HepG2 (cell line): Measurements from ENCODE around the gene INSIG2. TPM values are rescaled to one million over a fixed set of nuclear protein-coding genes. Genes with fewer than 3 reads are reported as not detected.

ENCODE experiments used
- CCDC6 ChIP-seq: sonication (generic); formaldehyde crosslinking; IDR thresholded peaks from 2 replicates; pipeline ENCODE4 v1.8.1; 2022; ENCODE audit warnings: mild to moderate bottlenecking, missing genetic modification reagents, moderate library complexity
- DMAP1 ChIP-seq: IDR thresholded peaks from 2 replicates; pipeline ENCODE4 v1.6.1; 2016
- HOXA7 ChIP-seq: sonication (generic); formaldehyde crosslinking; IDR thresholded peaks from 2 replicates; pipeline ENCODE4 v1.8.1; 2022; ENCODE audit warnings: mild to moderate bottlenecking, missing genetic modification reagents, moderate library complexity
- LCORL ChIP-seq, 2 experiments: fragments of 450-650 bp in 1 of 2; sonication (generic) in 1 of 2; formaldehyde crosslinking in 1 of 2; IDR thresholded peaks; 2 replicates each; pipeline versions ENCODE4 v1.5.0 to v1.6.1; 2017 to 2020; ENCODE audit warnings: antibody characterized with exemption in 1 of 2, missing genetic modification reagents in 1 of 2
- MAZ ChIP-seq, 2 experiments: sonication (generic) in 1 of 2; formaldehyde crosslinking in 1 of 2; IDR thresholded peaks; 2 replicates each; pipeline versions ENCODE4 v1.5.0 to v1.6.1; 2012 to 2020; ENCODE audit warnings: low read depth in 2 of 2, mild to moderate bottlenecking in 2 of 2, borderline replicate concordance in 1 of 2, improper control_type of control experiment in 1 of 2, low read length in 1 of 2, missing genetic modification reagents in 1 of 2, moderate library complexity in 1 of 2
- NFKBIZ ChIP-seq: IDR thresholded peaks from 2 replicates; pipeline ENCODE4 v1.6.1; 2018; ENCODE audit warnings: missing genetic modification reagents, missing compliant biosample characterization
- PAF1 ChIP-seq: IDR thresholded peaks from 2 replicates; pipeline ENCODE4 v1.6.1; 2016; ENCODE audit warnings: missing genetic modification reagents, missing compliant biosample characterization
- RFXANK ChIP-seq: IDR thresholded peaks from 2 replicates; pipeline ENCODE4 v1.6.1; 2016
- SAP130 ChIP-seq: IDR thresholded peaks from 2 replicates; pipeline ENCODE4 v1.6.1; 2016; ENCODE audit warnings: low read depth
- SOX13 ChIP-seq, 3 experiments: fragments of 450-650 bp in 1 of 3; sonication (generic) in 1 of 3; formaldehyde crosslinking in 1 of 3; IDR thresholded peaks in 2 of 3; conservative IDR thresholded peaks in 1 of 3; 2 replicates each; pipeline versions ENCODE4 v1.5.0 to v1.6.1; 2016 to 2020; ENCODE audit warnings: antibody characterized with exemption in 1 of 3, mild to moderate bottlenecking in 1 of 3, missing compliant biosample characterization in 1 of 3, missing genetic modification reagents in 1 of 3, moderate library complexity in 1 of 3
- TAF1 ChIP-seq: sonication (generic); formaldehyde crosslinking; IDR thresholded peaks from 2 replicates; pipeline ENCODE4 v1.4.0; 2020; ENCODE audit warnings: missing genetic modification reagents
- ZBTB21 ChIP-seq: sonication (generic); formaldehyde crosslinking; IDR thresholded peaks from 2 replicates; pipeline ENCODE4 v1.4.0; 2020; ENCODE audit warnings: missing genetic modification reagents
- ZNF143 ChIP-seq: sonication (generic); formaldehyde crosslinking; IDR thresholded peaks from 2 replicates; pipeline ENCODE4 v1.4.0; 2020; ENCODE audit warnings: missing genetic modification reagents
- ZNF577 ChIP-seq: sonication (generic); formaldehyde crosslinking; IDR thresholded peaks from 2 replicates; pipeline ENCODE4 v1.4.0; 2020; ENCODE audit warnings: mild to moderate bottlenecking, low read depth, missing genetic modification reagents, borderline replicate concordance
- ZNF660 ChIP-seq: sonication (generic); formaldehyde crosslinking; IDR thresholded peaks from 2 replicates; pipeline ENCODE4 v1.5.1; 2020; ENCODE audit warnings: mild to moderate bottlenecking, low read depth, missing genetic modification reagents, borderline replicate concordance
- ZNF737 ChIP-seq: sonication (generic); formaldehyde crosslinking; IDR thresholded peaks from 2 replicates; pipeline ENCODE4 v1.5.0; 2020; ENCODE audit warnings: missing genetic modification reagents, mild to moderate bottlenecking, borderline replicate concordance
- ZNF816 ChIP-seq: sonication (generic); formaldehyde crosslinking; IDR thresholded peaks from 2 replicates; pipeline ENCODE4 v1.8.0; 2022; ENCODE audit warnings: missing genetic modification reagents, mild to moderate bottlenecking, borderline replicate concordance
- ZSCAN21 ChIP-seq: sonication (generic); formaldehyde crosslinking; IDR thresholded peaks from 2 replicates; pipeline ENCODE4 v1.8.0; 2022; ENCODE audit warnings: mild to moderate bottlenecking, missing genetic modification reagents, moderate library complexity, borderline replicate concordance
- polyA plus RNA-seq, 8 experiments: library from polyadenylated mRNA; depleted of rRNA in 3 of 8; stranded (reverse) in 7 of 8; unstranded in 1 of 8; fragments of >200 nt; fragmentation: Illumina TruSeq in 4 of 8; extraction: Trizol in 4 of 8; gene quantifications; 2 replicates each; pipeline versions ENCODE4 v1.2.1 to v1.2.3, GENCODE V29; 2011 to 2016; ENCODE audit warnings: low read depth in 4 of 8, missing spikeins in 1 of 8, mixed read lengths in 1 of 8; ENCODE audit not compliant: insufficient read depth in 1 of 8
- total RNA-seq, 5 experiments: library from RNA; depleted of rRNA; stranded (reverse); fragments of >200 nt; fragmentation: Illumina TruSeq; extraction: Trizol; gene quantifications; 2 replicates each; pipeline ENCODE4 v1.2.3, GENCODE V29; 2016; ENCODE audit warnings: low read depth in 1 of 5
- TF ChIP-seq, protein P1 (sequence below): sonication (generic); formaldehyde crosslinking; conservative IDR thresholded peaks from 2 replicates; pipeline ENCODE4 v1.4.0; 2020; ENCODE audit warnings: mild to moderate bottlenecking, missing genetic modification reagents, moderate library complexity
- TF ChIP-seq, protein P2 (sequence below): sonication (generic); formaldehyde crosslinking; IDR thresholded peaks from 2 replicates; pipeline ENCODE4 v1.8.1; 2023; ENCODE audit warnings: missing genetic modification reagents, inconsistent platforms, borderline replicate concordance
- TF ChIP-seq, protein P3 (sequence below): sonication (generic); formaldehyde crosslinking; IDR thresholded peaks from 2 replicates; pipeline ENCODE4 v1.4.0; 2020; ENCODE audit warnings: missing genetic modification reagents

The INSIG2 gene
- total and polyA plus RNA-seq, 2 of the 13 experiments (the other 11 are each of a cell fraction or from before 2014, with no cell fraction given), result 73.5 to 481 TPM

DNA sequence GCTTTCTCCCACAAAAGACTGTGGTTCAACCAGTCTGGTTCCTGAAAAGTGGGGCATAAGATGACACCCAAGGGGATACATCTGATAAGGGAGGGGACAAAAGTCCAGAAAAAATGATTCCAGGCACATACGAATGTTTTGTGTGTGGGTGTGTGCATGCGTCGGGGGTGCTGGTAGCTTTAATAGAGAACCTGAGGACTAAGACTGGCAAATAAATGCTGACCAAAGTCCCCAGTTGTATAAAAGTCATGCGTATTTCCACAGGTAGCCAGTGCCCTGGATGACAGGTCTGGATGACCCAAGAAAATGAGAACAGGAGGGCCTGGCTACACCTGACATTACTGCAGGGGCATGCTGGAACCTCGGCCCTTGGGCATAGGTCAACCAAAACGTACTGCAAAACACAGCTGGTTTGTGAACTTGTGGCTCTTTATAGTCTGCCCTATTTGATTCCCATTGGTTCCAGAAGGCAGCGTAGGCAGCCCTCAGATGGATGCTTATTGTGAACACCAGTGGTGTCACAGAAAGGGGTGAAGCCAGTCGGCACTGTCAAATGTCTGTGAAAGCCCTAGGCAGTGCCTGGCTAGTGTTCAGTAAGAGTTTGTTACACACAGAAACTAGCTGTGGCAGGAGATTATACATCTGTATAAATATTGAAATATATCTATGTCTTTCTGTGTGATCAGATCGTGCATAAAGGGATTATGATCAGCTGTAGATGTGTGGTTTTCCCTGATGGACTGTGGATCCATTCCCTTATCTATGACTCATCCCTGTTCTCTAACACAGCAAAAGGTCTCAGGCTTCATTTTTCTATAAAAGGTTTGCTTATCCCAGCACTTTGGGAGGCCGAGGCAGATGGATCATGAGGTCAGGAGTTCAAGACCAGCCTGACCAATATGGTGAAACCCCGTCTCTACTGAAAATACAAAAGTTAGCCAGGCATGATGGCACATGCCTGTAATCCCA, 58.3 kb downstream of the INSIG2 start (continued):
- TF ChIP-seq MAZ (IDR thresholded peaks at IDR 0.05; ENCODE audit: borderline replicate concordance, low read depth, low read length) (no peak), MAZ (CRISPR knock-in tag; IDR thresholded peaks at IDR 0.05; ENCODE audit: low read depth) (no peak), RFXANK (CRISPR knock-in tag) (no peak), TAF1 (CRISPR knock-in tag) (no peak), ZNF577 (CRISPR knock-in tag) (no peak), DMAP1 (CRISPR knock-in tag) (no peak), ZNF143 (CRISPR knock-in tag) (no peak), ZNF737 (CRISPR knock-in tag) (no peak), ZSCAN21 (CRISPR knock-in tag) (no peak), PAF1 (no peak), NFKBIZ (CRISPR knock-in tag) (no peak), ZNF660 (CRISPR knock-in tag) (no peak), HOXA7 (CRISPR knock-in tag) (no peak), CCDC6 (CRISPR knock-in tag) (peak; percentile 35; the same call in 1 of the 2 replicates), ZNF816 (CRISPR knock-in tag) (no peak), ZBTB21 (no peak), SOX13 (IDR thresholded peaks at IDR 0.05) (no peak), SOX13 (CRISPR knock-in tag; conservative IDR thresholded peaks at IDR 0.05 in 1 of 2, IDR thresholded peaks at IDR 0.05 in 1 of 2) (no peak), SAP130 (CRISPR knock-in tag) (peak; percentile 29; the same call in 1 of the 2 replicates), LCORL (IDR thresholded peaks at IDR 0.05) (no peak), LCORL (CRISPR knock-in tag; IDR thresholded peaks at IDR 0.05) (peak; percentile 75)
- TF ChIP-seq, protein P1, sequence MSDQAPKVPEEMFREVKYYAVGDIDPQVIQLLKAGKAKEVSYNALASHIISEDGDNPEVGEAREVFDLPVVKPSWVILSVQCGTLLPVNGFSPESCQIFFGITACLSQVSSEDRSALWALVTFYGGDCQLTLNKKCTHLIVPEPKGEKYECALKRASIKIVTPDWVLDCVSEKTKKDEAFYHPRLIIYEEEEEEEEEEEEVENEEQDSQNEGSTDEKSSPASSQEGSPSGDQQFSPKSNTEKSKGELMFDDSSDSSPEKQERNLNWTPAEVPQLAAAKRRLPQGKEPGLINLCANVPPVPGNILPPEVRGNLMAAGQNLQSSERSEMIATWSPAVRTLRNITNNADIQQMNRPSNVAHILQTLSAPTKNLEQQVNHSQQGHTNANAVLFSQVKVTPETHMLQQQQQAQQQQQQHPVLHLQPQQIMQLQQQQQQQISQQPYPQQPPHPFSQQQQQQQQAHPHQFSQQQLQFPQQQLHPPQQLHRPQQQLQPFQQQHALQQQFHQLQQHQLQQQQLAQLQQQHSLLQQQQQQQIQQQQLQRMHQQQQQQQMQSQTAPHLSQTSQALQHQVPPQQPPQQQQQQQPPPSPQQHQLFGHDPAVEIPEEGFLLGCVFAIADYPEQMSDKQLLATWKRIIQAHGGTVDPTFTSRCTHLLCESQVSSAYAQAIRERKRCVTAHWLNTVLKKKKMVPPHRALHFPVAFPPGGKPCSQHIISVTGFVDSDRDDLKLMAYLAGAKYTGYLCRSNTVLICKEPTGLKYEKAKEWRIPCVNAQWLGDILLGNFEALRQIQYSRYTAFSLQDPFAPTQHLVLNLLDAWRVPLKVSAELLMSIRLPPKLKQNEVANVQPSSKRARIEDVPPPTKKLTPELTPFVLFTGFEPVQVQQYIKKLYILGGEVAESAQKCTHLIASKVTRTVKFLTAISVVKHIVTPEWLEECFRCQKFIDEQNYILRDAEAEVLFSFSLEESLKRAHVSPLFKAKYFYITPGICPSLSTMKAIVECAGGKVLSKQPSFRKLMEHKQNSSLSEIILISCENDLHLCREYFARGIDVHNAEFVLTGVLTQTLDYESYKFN (CRISPR knock-in tag), result peak; percentile 2; the same call in 1 of the 2 replicates
- TF ChIP-seq, protein P2, sequence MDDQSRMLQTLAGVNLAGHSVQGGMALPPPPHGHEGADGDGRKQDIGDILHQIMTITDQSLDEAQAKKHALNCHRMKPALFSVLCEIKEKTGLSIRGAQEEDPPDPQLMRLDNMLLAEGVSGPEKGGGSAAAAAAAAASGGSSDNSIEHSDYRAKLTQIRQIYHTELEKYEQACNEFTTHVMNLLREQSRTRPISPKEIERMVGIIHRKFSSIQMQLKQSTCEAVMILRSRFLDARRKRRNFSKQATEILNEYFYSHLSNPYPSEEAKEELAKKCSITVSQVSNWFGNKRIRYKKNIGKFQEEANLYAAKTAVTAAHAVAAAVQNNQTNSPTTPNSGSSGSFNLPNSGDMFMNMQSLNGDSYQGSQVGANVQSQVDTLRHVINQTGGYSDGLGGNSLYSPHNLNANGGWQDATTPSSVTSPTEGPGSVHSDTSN, result no peak
- TF ChIP-seq, protein P3, sequence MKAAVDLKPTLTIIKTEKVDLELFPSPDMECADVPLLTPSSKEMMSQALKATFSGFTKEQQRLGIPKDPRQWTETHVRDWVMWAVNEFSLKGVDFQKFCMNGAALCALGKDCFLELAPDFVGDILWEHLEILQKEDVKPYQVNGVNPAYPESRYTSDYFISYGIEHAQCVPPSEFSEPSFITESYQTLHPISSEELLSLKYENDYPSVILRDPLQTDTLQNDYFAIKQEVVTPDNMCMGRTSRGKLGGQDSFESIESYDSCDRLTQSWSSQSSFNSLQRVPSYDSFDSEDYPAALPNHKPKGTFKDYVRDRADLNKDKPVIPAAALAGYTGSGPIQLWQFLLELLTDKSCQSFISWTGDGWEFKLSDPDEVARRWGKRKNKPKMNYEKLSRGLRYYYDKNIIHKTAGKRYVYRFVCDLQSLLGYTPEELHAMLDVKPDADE (CRISPR knock-in tag), result no peak
